VCaP (cell line): ENCODE results near the gene CYBA.

Source experiments
- H3K27ac ChIP-seq: fragments of 450-650 bp; 2 replicates; pipeline ENCODE4 v1.5.1; 2017
- CTCF ChIP-seq: fragments of 450-650 bp; conservative IDR thresholded peaks from 2 replicates; pipeline ENCODE4 v1.5.1; 2017; ENCODE audit warnings: mild to moderate bottlenecking, moderate library complexity

The CYBA gene

GRCh38 chr16:88608076-88608475, 42.8 kb downstream of the CYBA start:
- H3K27ac ChIP-seq = no peak overlapping the region
- TF ChIP-seq CTCF = no peak

GRCh38 chr16:88606148-88606757, 44.6 kb downstream of the CYBA start:
- TF ChIP-seq CTCF = no peak
- H3K27ac ChIP-seq = no peak overlapping the region

GRCh38 chr16:88605186-88606147, 45.4 kb downstream of the CYBA start:
- TF ChIP-seq CTCF = no peak

GRCh38 chr16:88602091-88602490, 48.8 kb downstream of the CYBA start:
- no peak for TF ChIP-seq CTCF
- no peak overlapping the region for H3K27ac ChIP-seq

More at GRCh38 chr16:88605186-88606147, 45.4 kb downstream of the CYBA start:
- H3K27ac ChIP-seq = no peak overlapping the region

- no peak overlapping the region for H3K27ac ChIP-seq
- TF ChIP-seq CTCF = no peak
Measured at GRCh38 chr16:88601313-88602036, 49.4 kb downstream of the CYBA start.

- no peak for TF ChIP-seq CTCF
- H3K27ac ChIP-seq = no peak overlapping the region
Measured at GRCh38 chr16:88600539-88600896, 50.3 kb downstream of the CYBA start.
